ENCODE results near the gene ABCA6.

GRCh38 chr17:69134112-69134511, 7.6 kb downstream of the ABCA6 start:
- TF ChIP-seq CTCF (IDR thresholded peaks at IDR 0.05) = no peak
- TF ChIP-seq POLR2A (IDR thresholded peaks at IDR 0.05) = no peak
